ENCODE data around the gene GFY.

The GFY gene

DNA sequence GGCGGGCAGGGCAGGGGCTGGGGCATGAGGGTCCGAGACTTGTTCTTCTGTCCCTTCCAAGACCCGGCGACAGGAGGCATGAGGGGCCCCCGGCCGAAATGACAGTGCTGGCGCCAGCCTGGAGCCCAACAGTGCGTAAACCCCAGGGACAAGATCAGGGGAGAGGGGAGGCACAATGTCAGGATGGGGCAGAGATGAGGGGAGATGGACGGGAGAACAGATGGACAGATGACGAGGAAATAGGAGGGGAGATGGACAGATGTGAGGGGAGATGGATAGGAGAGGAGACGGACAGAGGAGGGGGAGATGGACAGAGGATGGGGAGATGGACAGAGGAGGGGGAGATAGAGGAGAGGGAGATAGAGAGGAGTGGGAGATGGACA, 49.3 kb downstream of the GFY start:
- no peak for DNase-seq (ENCODE audit: low read depth)
- TF ChIP-seq, protein P1, sequence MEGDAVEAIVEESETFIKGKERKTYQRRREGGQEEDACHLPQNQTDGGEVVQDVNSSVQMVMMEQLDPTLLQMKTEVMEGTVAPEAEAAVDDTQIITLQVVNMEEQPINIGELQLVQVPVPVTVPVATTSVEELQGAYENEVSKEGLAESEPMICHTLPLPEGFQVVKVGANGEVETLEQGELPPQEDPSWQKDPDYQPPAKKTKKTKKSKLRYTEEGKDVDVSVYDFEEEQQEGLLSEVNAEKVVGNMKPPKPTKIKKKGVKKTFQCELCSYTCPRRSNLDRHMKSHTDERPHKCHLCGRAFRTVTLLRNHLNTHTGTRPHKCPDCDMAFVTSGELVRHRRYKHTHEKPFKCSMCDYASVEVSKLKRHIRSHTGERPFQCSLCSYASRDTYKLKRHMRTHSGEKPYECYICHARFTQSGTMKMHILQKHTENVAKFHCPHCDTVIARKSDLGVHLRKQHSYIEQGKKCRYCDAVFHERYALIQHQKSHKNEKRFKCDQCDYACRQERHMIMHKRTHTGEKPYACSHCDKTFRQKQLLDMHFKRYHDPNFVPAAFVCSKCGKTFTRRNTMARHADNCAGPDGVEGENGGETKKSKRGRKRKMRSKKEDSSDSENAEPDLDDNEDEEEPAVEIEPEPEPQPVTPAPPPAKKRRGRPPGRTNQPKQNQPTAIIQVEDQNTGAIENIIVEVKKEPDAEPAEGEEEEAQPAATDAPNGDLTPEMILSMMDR (IDR thresholded peaks at IDR 0.05; ENCODE audit: control insufficient read depth, insufficient read depth, low read depth, low read length, missing control alignments): no peak
- H3K4me3 ChIP-seq (ENCODE audit: control insufficient read depth, low read depth, low read length): peak overlapping the region; percentile 81

DNA sequence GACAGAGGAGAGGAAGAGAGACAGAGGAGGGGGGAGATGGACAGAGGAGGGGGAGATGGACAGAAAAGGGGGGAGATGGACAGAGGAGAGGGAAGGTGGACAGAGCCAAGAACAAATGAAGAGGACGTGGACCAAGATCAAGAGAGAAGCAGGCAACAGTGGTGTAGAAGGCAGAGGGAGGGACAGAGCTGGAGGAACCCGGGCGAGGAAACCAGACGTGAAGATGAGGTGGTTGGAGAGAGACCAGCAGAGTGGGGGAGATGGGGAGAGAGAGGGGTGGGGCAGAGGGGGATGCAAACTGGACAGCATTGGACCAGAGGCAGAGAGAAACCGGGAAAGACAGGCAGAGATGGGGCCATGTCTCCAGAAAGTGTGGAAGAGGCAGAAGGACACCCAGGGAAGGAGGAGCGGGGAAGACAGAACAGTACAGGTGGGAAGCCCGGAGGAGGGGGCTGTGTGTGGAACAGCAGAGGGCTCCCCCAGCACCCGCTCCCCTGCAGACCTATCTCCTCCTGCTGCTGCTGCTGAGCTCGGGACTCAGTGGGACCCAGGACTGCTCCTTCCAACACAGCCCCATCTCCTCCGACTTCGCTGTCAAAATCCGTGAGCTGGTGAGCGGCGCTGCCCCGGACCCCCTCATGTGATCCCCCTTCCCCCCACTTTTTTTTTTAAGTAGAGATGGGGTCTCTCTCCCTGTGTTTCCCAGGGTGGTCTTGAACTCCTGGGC, 50.2 kb downstream of the GFY start:
- TF ChIP-seq, protein P1 (IDR thresholded peaks at IDR 0.05; ENCODE audit: control insufficient read depth, insufficient read depth, low read depth, low read length, missing control alignments): no peak
- DNase-seq (ENCODE audit: low read depth): no peak
- no peak overlapping the region; the same call in 1 of the 2 replicates for H3K4me3 ChIP-seq (ENCODE audit: control insufficient read depth, low read depth, low read length)

DNA sequence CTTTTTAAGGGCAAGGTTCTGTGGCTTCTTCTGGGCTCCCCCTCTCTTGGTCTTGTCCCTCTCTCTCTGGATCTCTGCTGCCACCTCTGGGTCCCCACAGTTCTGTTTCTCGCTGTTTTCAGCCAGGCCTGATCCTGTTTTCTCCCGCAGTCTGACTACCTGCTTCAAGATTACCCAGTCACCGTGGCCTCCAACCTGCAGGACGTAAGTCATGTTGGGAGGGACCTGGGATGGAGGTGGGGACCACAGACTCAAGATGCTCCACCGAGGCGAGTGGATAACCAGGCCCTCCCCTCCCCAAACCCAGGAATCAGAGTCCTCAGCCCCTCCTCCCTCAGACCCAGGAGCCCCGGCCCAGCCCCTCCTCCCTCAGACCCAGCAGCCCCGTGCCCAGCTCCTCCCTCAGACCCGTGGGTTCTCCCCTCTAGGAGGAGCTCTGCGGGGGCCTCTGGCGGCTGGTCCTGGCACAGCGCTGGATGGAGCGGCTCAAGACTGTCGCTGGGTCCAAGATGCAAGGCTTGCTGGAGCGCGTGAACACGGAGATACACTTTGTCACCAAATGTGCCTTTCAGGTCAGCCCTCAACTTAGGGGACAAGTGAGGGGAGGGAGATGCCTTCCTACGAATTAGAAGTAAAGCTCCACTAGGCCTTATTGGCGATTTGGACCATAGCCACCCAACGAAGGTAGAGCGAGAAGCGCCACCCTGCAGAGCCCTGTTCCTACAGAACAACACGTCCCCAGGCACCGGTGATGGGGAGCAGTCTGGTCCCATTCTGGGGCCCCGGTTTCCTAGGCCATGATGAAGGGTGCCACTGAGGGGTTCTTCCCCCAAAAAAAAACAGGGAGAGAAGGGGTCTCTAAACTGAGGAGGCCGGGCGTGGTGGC, 51.0 kb downstream of the GFY start:
- no peak for DNase-seq (ENCODE audit: low read depth)
- TF ChIP-seq, protein P1 (IDR thresholded peaks at IDR 0.05; ENCODE audit: control insufficient read depth, insufficient read depth, low read depth, low read length, missing control alignments): peak; percentile 59
- no peak overlapping the region for H3K4me3 ChIP-seq (ENCODE audit: control insufficient read depth, low read depth, low read length)

Data from AG09309 (cell line).